Embryonic facial prominence (tissue), 1 donor: Measurements from ENCODE around the gene MGLL.

Source experiments
- DNase-seq: peaks from one replicate; pipeline ENCODE4 v3.0.0-alpha.2; 2016; ENCODE audit errors: extremely low spot score

MGLL gene

GRCh38 chr3:127674101-127674721, 148.1 kb downstream of the MGLL start:
- DNase-seq, result no peak

- DNase-seq, result no peak
Measured at GRCh38 chr3:127673191-127674100, 148.9 kb downstream of the MGLL start.

- DNase-seq, result no peak
Measured at GRCh38 chr3:127672429-127673190, 149.7 kb downstream of the MGLL start, which contains the start of gene ABTB1. Gene ABTB1, plus strand, starts transcription at chr3:127672952. Its CDS starts 74 bp downstream, at chr3:127673026.

GRCh38 chr3:127671523-127672428, 150.5 kb downstream of the MGLL start:
- DNase-seq, result no peak

- DNase-seq, result no peak
Measured at GRCh38 chr3:127670761-127671522, 151.4 kb downstream of the MGLL start.

GRCh38 chr3:127670229-127670559, 152.1 kb downstream of the MGLL start:
- no peak for DNase-seq

GRCh38 chr3:127669541-127670228, 152.6 kb downstream of the MGLL start:
- no peak for DNase-seq

- no peak for DNase-seq
Measured at GRCh38 chr3:127668906-127669305, 153.4 kb downstream of the MGLL start.

GRCh38 chr3:127667119-127667681, 155.1 kb downstream of the MGLL start:
- DNase-seq, result no peak

GRCh38 chr3:127666676-127667075, 155.6 kb downstream of the MGLL start:
- no peak for DNase-seq

- DNase-seq, result no peak
Measured at GRCh38 chr3:127665586-127665985, 156.7 kb downstream of the MGLL start.

- no peak for DNase-seq
Measured at GRCh38 chr3:127665165-127665564, 157.2 kb downstream of the MGLL start.

GRCh38 chr3:127663151-127663550, 159.2 kb downstream of the MGLL start:
- DNase-seq, result no peak

GRCh38 chr3:127662001-127662469, 160.3 kb downstream of the MGLL start:
- DNase-seq, result no peak

- DNase-seq, result no peak
Measured at GRCh38 chr3:127661600-127661999, 160.7 kb downstream of the MGLL start.

- DNase-seq, result no peak
Measured at GRCh38 chr3:127660621-127661251, 161.6 kb downstream of the MGLL start.

- no peak for DNase-seq
Measured at GRCh38 chr3:127658234-127658633, 164.1 kb downstream of the MGLL start.

GRCh38 chr3:127656906-127657305, 165.4 kb downstream of the MGLL start:
- no peak for DNase-seq

GRCh38 chr3:127655641-127656040, 166.7 kb downstream of the MGLL start:
- no peak for DNase-seq
